ENCODE measurements around the gene CDK5RAP3. TPM values are rescaled to one million over a fixed set of nuclear protein-coding genes. Genes with fewer than 3 reads are reported as not detected.
"Not testable (repeated sequence)": the region's sequence is repeated elsewhere in the genome, so short reads cannot be mapped to it uniquely, and the experiment has no call there.

CDK5RAP3 gene
- total and polyA plus RNA-seq, 7 experiments from 2014 or later, result 72.4 to 349 (median 259) TPM

DNA sequence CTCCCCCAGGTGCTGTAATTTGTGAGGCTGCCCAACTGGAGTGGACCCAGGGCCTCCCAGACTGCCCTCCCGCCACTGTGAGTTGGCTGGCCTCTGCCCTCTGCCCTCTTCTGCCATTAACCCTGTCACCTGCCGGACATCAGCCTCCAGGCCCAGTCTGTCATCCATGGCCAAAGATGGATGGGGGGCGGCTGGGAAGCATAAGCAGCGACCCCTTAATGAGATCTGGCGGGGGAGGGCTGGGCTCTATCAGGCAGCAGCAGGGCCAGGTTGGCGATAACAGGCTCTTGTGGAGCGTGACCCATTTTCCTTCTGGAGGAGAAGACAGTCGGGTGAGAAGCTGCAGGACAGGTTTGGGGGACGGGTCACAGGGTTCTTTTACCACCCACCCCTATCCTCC is 25.3 kb downstream of the CDK5RAP3 start:
- DNase-seq, result no peak
- no peaks in the 10 kb centered on the region for H3K9me3 ChIP-seq (ENCODE audit: control insufficient read depth in 2 of 3, low read length in 3 of 3)
- no peak overlapping the region for H3K4me3 ChIP-seq (ENCODE audit: low read length)
- H3K36me3 ChIP-seq (ENCODE audit: control insufficient read depth in 2 of 3, insufficient read depth in 3 of 3, low read length in 3 of 3), result no peaks in the 10 kb centered on the region
- ChIA-PET POLR2A (no interaction called here), CTCF (interaction anchor here (1.2 kb wide), 1 partner anchor 25 kb away, joined by 3 read pairs; the partner anchor contains the start of gene CDK5RAP3)
- Mint-ChIP-seq H3K27me3 (peaks cover 0 to 16% (median 5%) of the 10 kb centered on the region in 5 donors), H3K4me1 (peaks cover 0 to 6% (median 5%) of the 10 kb centered on the region in 7 donors), H3K27ac (no peak overlapping the region), H3K9me3 (peaks cover 0 to 3% (median 0%) of the 10 kb centered on the region in 11 donors), H3K4me3 (no peak overlapping the region), H3K36me3 (no peaks in the 10 kb centered on the region)
- no peaks in the 10 kb centered on the region for H3K27me3 ChIP-seq (ENCODE audit: control insufficient read depth in 2 of 2, insufficient read depth in 2 of 2, low read length in 2 of 2)
- H3K4me1 ChIP-seq (ENCODE audit: control insufficient read depth in 2 of 2, insufficient read depth in 2 of 2, low read length in 2 of 2), result no peaks in the 10 kb centered on the region
- ATAC-seq, result no peak
- intact Hi-C loops (cut with micrococcal nuclease), result no loop called here
- no peak overlapping the region for H3K27ac ChIP-seq (ENCODE audit: low read depth, low read length)

DNA sequence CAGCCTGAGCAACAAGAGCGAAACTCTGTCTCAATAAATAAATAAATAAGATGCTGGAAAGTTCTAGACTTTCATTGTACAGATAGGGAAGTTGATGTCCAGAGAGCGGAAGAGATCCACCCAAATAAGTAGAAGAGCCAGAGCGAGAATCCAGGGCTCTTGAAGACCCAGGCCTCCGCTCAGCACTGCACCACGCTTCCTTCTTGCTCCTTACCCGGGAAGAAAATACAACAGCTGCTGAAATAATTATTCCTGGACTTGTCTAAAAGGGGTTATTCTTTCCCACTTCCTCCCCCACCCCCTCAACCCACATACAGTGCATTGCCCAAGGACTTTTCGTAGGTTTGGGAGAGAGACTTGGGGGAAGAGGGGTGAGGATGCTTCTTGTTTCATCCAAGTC is 26.7 kb downstream of the CDK5RAP3 start:
- no peak overlapping the region for H3K4me3 ChIP-seq (ENCODE audit: low read length)
- no peaks in the 10 kb centered on the region for H3K27me3 ChIP-seq (ENCODE audit: control insufficient read depth in 2 of 2, insufficient read depth in 2 of 2, low read length in 2 of 2)
- H3K36me3 Mint-ChIP-seq, result no peaks in the 10 kb centered on the region
- no peak overlapping the region for H3K4me3 Mint-ChIP-seq
- no peak overlapping the region for H3K27ac Mint-ChIP-seq
- H3K36me3 ChIP-seq (ENCODE audit: control insufficient read depth in 2 of 3, insufficient read depth in 3 of 3, low read length in 3 of 3), result no peaks in the 10 kb centered on the region
- H3K4me1 Mint-ChIP-seq, result peaks cover 0 to 7% (median 6%) of the 10 kb centered on the region in 7 donors
- H3K27me3 Mint-ChIP-seq, result peaks cover 0 to 16% (median 5%) of the 10 kb centered on the region in 5 donors
- H3K27ac ChIP-seq (ENCODE audit: low read depth, low read length), result no peak overlapping the region
- peaks cover 0 to 3% (median 0%) of the 10 kb centered on the region in 11 donors for H3K9me3 Mint-ChIP-seq
- no peaks in the 10 kb centered on the region for H3K9me3 ChIP-seq (ENCODE audit: control insufficient read depth in 2 of 3, low read length in 3 of 3)
- no peaks in the 10 kb centered on the region for H3K4me1 ChIP-seq (ENCODE audit: control insufficient read depth in 2 of 2, insufficient read depth in 2 of 2, low read length in 2 of 2)
- CTCF ChIA-PET, result no interaction called here
- POLR2A ChIA-PET, result interaction anchor here (0.7 kb wide), 1 partner anchor 79 kb away, joined by 3 read pairs; no protein-coding TSS in a partner anchor
- intact Hi-C loops (cut with micrococcal nuclease), result no loop called here
- ATAC-seq (no peak), DNase-seq (no peak)

GRCh38 chr17:47998044-47998443 is 27.1 kb downstream of the CDK5RAP3 start:
- Histone ChIP-seq H3K4me3 (ENCODE audit: low read length) (no peak overlapping the region), H3K27ac (ENCODE audit: low read depth, low read length) (no peak overlapping the region), H3K27me3 (ENCODE audit: control insufficient read depth in 2 of 2, insufficient read depth in 2 of 2, low read length in 2 of 2) (no peaks in the 10 kb centered on the region), H3K9me3 (ENCODE audit: control insufficient read depth in 2 of 3, low read length in 3 of 3) (no peaks in the 10 kb centered on the region), H3K36me3 (ENCODE audit: control insufficient read depth in 2 of 3, insufficient read depth in 3 of 3, low read length in 3 of 3) (no peaks in the 10 kb centered on the region), H3K4me1 (ENCODE audit: control insufficient read depth in 2 of 2, insufficient read depth in 2 of 2, low read length in 2 of 2) (no peaks in the 10 kb centered on the region)
- no peak for ATAC-seq
- intact Hi-C loops (cut with micrococcal nuclease), result no loop called here
- Mint-ChIP-seq H3K36me3 (no peaks in the 10 kb centered on the region), H3K4me3 (no peak overlapping the region), H3K27ac (no peak overlapping the region), H3K4me1 (peaks cover 0 to 11% (median 6%) of the 10 kb centered on the region in 7 donors), H3K27me3 (peaks cover 0 to 16% (median 5%) of the 10 kb centered on the region in 5 donors), H3K9me3 (peaks cover 0 to 3% (median 0%) of the 10 kb centered on the region in 11 donors)
- no peak for DNase-seq
- CTCF ChIA-PET, result no interaction called here
- POLR2A ChIA-PET, result interaction anchor here (0.7 kb wide), 1 partner anchor 78 kb away, joined by 3 read pairs; no protein-coding TSS in a partner anchor

DNA sequence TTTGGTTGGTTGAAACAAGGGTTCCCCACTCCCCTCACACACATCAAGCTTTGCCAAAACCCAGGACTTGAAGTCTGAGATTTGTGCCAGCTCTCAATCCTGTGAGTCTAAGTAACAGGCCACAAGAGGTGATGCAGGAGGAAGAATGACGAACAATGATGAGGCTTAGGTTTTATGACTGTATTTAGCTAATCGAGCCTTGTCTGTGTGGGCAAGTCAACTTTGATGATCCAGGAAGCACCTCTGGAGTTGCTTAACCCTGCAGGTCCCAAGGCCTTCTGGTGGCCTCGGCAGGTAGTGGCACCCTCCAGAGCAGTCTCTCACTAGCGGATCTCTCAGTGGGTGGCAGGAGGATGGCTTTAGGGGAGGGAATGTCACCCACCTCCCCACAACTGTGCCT is 28.7 kb downstream of the CDK5RAP3 start:
- DNase-seq, result peak in 3 of 9 donors; percentile 19 to 29 (median 22)

DNA sequence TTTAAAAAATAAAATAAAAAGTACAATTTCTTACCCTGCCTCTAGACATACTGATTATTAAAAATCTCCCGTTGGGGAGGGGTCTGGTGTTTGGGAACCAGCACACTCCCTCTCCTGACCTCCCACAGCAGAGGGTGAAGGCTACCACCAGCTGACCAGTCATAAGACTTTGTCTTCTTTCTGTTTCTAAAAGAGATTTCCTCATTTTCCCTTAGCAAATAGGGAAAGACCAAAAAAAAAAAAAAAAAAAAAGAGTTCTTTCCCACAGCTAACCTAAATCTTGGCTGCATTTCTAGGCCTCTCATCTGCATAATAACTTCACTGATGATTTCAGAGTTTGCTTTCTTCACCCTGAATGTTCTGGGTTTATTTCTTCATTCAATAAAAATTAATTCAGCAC is 30.3 kb downstream of the CDK5RAP3 start:
- POLR2A ChIA-PET, result no interaction called here
- no peak overlapping the region for H3K27ac Mint-ChIP-seq

More for the DNA sequence above, 28.7 kb downstream of the CDK5RAP3 start:
- no peaks in the 10 kb centered on the region for H3K4me1 ChIP-seq (ENCODE audit: control insufficient read depth in 2 of 2, insufficient read depth in 2 of 2, low read length in 2 of 2)
- peaks cover 0 to 17% (median 6%) of the 10 kb centered on the region in 7 donors for H3K4me1 Mint-ChIP-seq
- no peaks in the 10 kb centered on the region for H3K36me3 Mint-ChIP-seq
- no peak overlapping the region for H3K4me3 ChIP-seq (ENCODE audit: low read length)
- intact Hi-C loops (cut with micrococcal nuclease), result no loop called here
- no peaks in the 10 kb centered on the region for H3K9me3 Mint-ChIP-seq
- ChIA-PET POLR2A (interaction anchor here (0.6 kb wide), 1 partner anchor 46 kb away, joined by 3 read pairs; no protein-coding TSS in a partner anchor), CTCF (interaction anchor here (1.0 kb wide), 1 partner anchor 10 kb away, joined by 3 read pairs; no protein-coding TSS in a partner anchor)
- H3K27ac Mint-ChIP-seq, result peak overlapping the region in 1 of 9 donors; percentile 46
- peaks cover 6 to 16% (median 9%) of the 10 kb centered on the region in 5 donors for H3K27me3 Mint-ChIP-seq
- no peaks in the 10 kb centered on the region for H3K36me3 ChIP-seq (ENCODE audit: control insufficient read depth in 2 of 3, insufficient read depth in 3 of 3, low read length in 3 of 3)
- H3K27ac ChIP-seq (ENCODE audit: low read depth, low read length), result no peak overlapping the region
- ATAC-seq, result peak; percentile 69
- H3K9me3 ChIP-seq (ENCODE audit: control insufficient read depth in 2 of 3, low read length in 3 of 3), result no peaks in the 10 kb centered on the region
- H3K4me3 Mint-ChIP-seq, result no peak overlapping the region
- H3K27me3 ChIP-seq (ENCODE audit: control insufficient read depth in 2 of 2, insufficient read depth in 2 of 2, low read length in 2 of 2), result no peaks in the 10 kb centered on the region

GRCh38 chr17:48001657-48002056 is 30.7 kb downstream of the CDK5RAP3 start:
- H3K27ac Mint-ChIP-seq; H3K27ac ChIP-seq (ENCODE audit: low read depth, low read length); DNase-seq; ATAC-seq; CTCF ChIA-PET; H3K9me3 ChIP-seq (ENCODE audit: control insufficient read depth in 2 of 3, low read length in 3 of 3); H3K27me3 ChIP-seq (ENCODE audit: control insufficient read depth in 2 of 2, insufficient read depth in 2 of 2, low read length in 2 of 2); H3K4me1 ChIP-seq (ENCODE audit: control insufficient read depth in 2 of 2, insufficient read depth in 2 of 2, low read length in 2 of 2); H3K4me3 Mint-ChIP-seq; H3K36me3 Mint-ChIP-seq; H3K4me3 ChIP-seq (ENCODE audit: low read length); H3K9me3 Mint-ChIP-seq; intact Hi-C loops (cut with micrococcal nuclease); H3K36me3 ChIP-seq (ENCODE audit: control insufficient read depth in 2 of 3, insufficient read depth in 3 of 3, low read length in 3 of 3): not testable (repeated sequence)
- Mint-ChIP-seq H3K4me1 (peaks cover 0 to 23% (median 6%) of the 10 kb centered on the region in 7 donors), H3K27me3 (peaks cover 7 to 18% (median 13%) of the 10 kb centered on the region in 5 donors)
- POLR2A ChIA-PET, result interaction anchor here (0.7 to 1.0 kb wide), 2 partner anchors 35 to 294 kb away, joined by 3 read pairs; no protein-coding TSS in a partner anchor

More for the DNA sequence above, 30.3 kb downstream of the CDK5RAP3 start:
- no peak overlapping the region for H3K4me3 Mint-ChIP-seq
- no peaks in the 10 kb centered on the region for H3K36me3 ChIP-seq (ENCODE audit: control insufficient read depth in 2 of 3, insufficient read depth in 3 of 3, low read length in 3 of 3)
- H3K27ac ChIP-seq (ENCODE audit: low read depth, low read length), result no peak overlapping the region
- intact Hi-C loops (cut with micrococcal nuclease), result no loop called here
- no peaks in the 10 kb centered on the region for H3K36me3 Mint-ChIP-seq
- ATAC-seq (peak; percentile 22), DNase-seq (no peak)
- no peak overlapping the region for H3K4me3 ChIP-seq (ENCODE audit: low read length)
- peaks cover 0 to 23% (median 6%) of the 10 kb centered on the region in 7 donors for H3K4me1 Mint-ChIP-seq
- H3K9me3 ChIP-seq (ENCODE audit: control insufficient read depth in 2 of 3, low read length in 3 of 3), result no peaks in the 10 kb centered on the region
- peaks cover 7 to 20% (median 10%) of the 10 kb centered on the region in 5 donors for H3K27me3 Mint-ChIP-seq
- no peaks in the 10 kb centered on the region for H3K9me3 Mint-ChIP-seq
- no peaks in the 10 kb centered on the region for H3K4me1 ChIP-seq (ENCODE audit: control insufficient read depth in 2 of 2, insufficient read depth in 2 of 2, low read length in 2 of 2)
- no peaks in the 10 kb centered on the region for H3K27me3 ChIP-seq (ENCODE audit: control insufficient read depth in 2 of 2, insufficient read depth in 2 of 2, low read length in 2 of 2)
- CTCF ChIA-PET, result interaction anchor here (0.6 kb wide), 1 partner anchor 1070 kb away, joined by 3 read pairs; no protein-coding TSS in a partner anchor
